OCI-LY7 (cell line): ENCODE data around the gene CXCL6. TPM values are rescaled to one million over a fixed set of nuclear protein-coding genes. Genes with fewer than 3 reads are reported as not detected.

Experiments used
- BruUV-seq: library from RNA; stranded (reverse); fragments of 400-500 nt; replicated peaks from 2 replicates; lab custom pipeline; 2021; lab: Mats Ljungman, UMichigan
- CTCF ChIA-PET: fragments of 300-600 bp; sonication (Branson Sonifier 250); formaldehyde crosslinking; loops from one replicate; lab custom pipeline; 2022; ENCODE audit warnings: antibody characterized with exemption; ENCODE audit not compliant: unreplicated experiment; lab: Charles Lee
- POLR2A ChIA-PET: fragments of 300-600 bp; sonication (Branson Sonifier 250); formaldehyde crosslinking; loops from one replicate; lab custom pipeline; 2022; ENCODE audit warnings: antibody characterized with exemption; lab: Charles Lee
- DNase-seq: peaks from one replicate; pipeline ENCODE4 v3.0.0-alpha.2; 2015; ENCODE audit warnings: low spot score
- H2AFZ ChIP-seq: fragments of 200-600 bp; sonication (generic), shearing (Covaris generic); 2 replicates; pipeline ENCODE4 v1.6.1; 2014; ENCODE audit warnings: mild to moderate bottlenecking, antibody characterized with exemption, low read length, moderate library complexity
- H3K27ac ChIP-seq: fragments of 200-600 bp; sonication (generic); 2 replicates; pipeline ENCODE4 v1.5.1; 2014; ENCODE audit warnings: mixed run types, low read depth, mild to moderate bottlenecking, moderate library complexity, low read length, inconsistent platforms; ENCODE audit not compliant: poor library complexity, severe bottlenecking
- H3K36me3 ChIP-seq: fragments of 200-600 bp; sonication (generic); 2 replicates; pipeline ENCODE4 v1.6.1; 2014; ENCODE audit warnings: mild to moderate bottlenecking, antibody characterized with exemption, low read length, moderate library complexity, mixed read lengths; ENCODE audit not compliant: insufficient read depth
- H3K4me1 ChIP-seq: fragments of 200-600 bp; sonication (generic); 2 replicates; pipeline ENCODE4 v1.5.1; 2014; ENCODE audit warnings: mild to moderate bottlenecking, low read length; ENCODE audit not compliant: insufficient read depth, poor library complexity, severe bottlenecking
- H3K4me2 ChIP-seq: fragments of 200-600 bp; sonication (generic); 2 replicates; pipeline ENCODE4 v1.6.1; 2014; ENCODE audit warnings: mild to moderate bottlenecking, low read length
- H3K4me3 ChIP-seq: fragments of 200-600 bp; sonication (generic); 2 replicates; pipeline ENCODE4 v1.5.1; 2014; ENCODE audit warnings: mild to moderate bottlenecking, low read depth, low read length; ENCODE audit not compliant: poor library complexity, severe bottlenecking
- H3K79me2 ChIP-seq: fragments of 200-600 bp; sonication (generic); 2 replicates; pipeline ENCODE4 v1.6.1; 2016; ENCODE audit warnings: low read depth, mild to moderate bottlenecking, low read length, moderate library complexity, mixed read lengths; ENCODE audit not compliant: insufficient read depth
- H3K9me2 ChIP-seq: fragments of 200-600 bp; sonication (generic); 2 replicates; pipeline ENCODE4 v1.6.1; 2016; ENCODE audit warnings: mild to moderate bottlenecking, low read length, mixed read lengths; ENCODE audit not compliant: insufficient read depth
- H3K9me3 ChIP-seq: fragments of 200-600 bp; sonication (generic); 2 replicates; pipeline ENCODE4 v1.6.1; 2014; ENCODE audit warnings: mild to moderate bottlenecking, mixed run types, low read length, mixed read lengths
- H4K20me1 ChIP-seq: fragments of 200-600 bp; sonication (generic); 2 replicates; pipeline ENCODE4 v1.6.1; 2014; ENCODE audit warnings: mild to moderate bottlenecking, antibody characterized with exemption, low read length, moderate library complexity, mixed read lengths; ENCODE audit not compliant: insufficient read depth
- EZH2phosphoT487 ChIP-seq: fragments of 200-600 bp; sonication (generic); IDR thresholded peaks from 2 replicates; pipeline ENCODE4 v1.6.1; 2018; ENCODE audit warnings: low read depth, borderline replicate concordance, mild to moderate bottlenecking, mixed run types, antibody characterized with exemption, low read length, moderate library complexity, mixed read lengths
- intact Hi-C: fragments of 100-400 bp; cut with micrococcal nuclease; formaldehyde crosslinking; loops from one replicate; pipeline ENCODE4 v1.10.0; 2022; ENCODE audit not compliant: unreplicated experiment
- total RNA-seq, 2 experiments: library from RNA; depleted of rRNA in 1 of 2; stranded (reverse); fragments of >200 nt in 1 of 2; shearing (Covaris generic) in 1 of 2; gene quantifications; 2 replicates each; pipeline ENCODE4 v1.2.3, GENCODE V29; 2014 to 2022
- TF ChIP-seq, protein P1 (sequence below): fragments of 200-600 bp; sonication (generic); conservative IDR thresholded peaks from 2 replicates; pipeline ENCODE4 v1.5.1; 2014; ENCODE audit warnings: mild to moderate bottlenecking, antibody characterized with exemption, low read length, moderate library complexity, mixed read lengths

CXCL6 gene
- total RNA-seq, 2 experiments from 2014 or later, result not detected

DNA sequence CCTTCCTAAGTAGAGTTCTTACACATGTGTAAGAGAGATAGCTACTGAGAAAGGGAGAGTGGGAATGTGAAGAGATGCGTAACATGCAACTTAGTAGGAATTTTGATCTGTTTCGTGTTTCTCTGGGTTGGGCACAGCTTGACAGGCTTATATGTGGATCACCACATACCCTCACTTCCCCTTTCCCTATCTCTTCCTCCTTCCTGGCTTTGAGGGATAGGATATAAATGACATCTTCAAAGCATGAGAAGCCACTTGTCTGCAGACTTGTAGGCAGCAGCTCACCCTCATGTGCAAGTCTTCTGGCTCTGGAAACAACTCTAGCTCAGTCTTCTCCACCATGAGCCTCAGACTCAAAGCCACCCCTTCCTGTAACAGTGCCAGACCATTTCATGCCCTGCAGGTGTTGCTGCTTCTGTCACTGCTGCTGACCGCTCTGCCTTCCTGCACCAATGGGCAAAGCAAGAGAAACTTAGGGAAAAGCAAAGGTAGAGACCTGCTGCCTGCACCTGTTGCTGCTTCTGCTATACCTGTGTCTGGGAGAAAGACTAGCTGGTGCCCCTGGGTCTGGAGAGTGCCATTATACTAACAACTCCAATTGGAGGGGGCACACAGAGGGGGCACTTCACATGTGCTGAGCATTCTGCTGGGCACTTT is 11.2 kb downstream of the CXCL6 start:
- Histone ChIP-seq H3K9me2 (no peaks in the 10 kb centered on the region), H3K4me2 (no peak overlapping the region), H3K4me3 (no peak overlapping the region), H3K79me2 (no peaks in the 10 kb centered on the region), H2AFZ (no peak overlapping the region), H3K4me1 (no peaks in the 10 kb centered on the region), H3K27ac (no peak overlapping the region), H3K36me3 (no peaks in the 10 kb centered on the region), H4K20me1 (no peaks in the 10 kb centered on the region), H3K9me3 (no peaks in the 10 kb centered on the region)
- intact Hi-C loops, result no loop called here
- POLR2A ChIA-PET, result interaction anchor here (0.6 to 1.3 kb wide), 2 partner anchors 13 to 547 kb away, joined by 3 to 6 read pairs; no protein-coding TSS in a partner anchor
- DNase-seq, result no peak
- TF ChIP-seq EZH2phosphoT487, result no peak
- TF ChIP-seq, protein P1, sequence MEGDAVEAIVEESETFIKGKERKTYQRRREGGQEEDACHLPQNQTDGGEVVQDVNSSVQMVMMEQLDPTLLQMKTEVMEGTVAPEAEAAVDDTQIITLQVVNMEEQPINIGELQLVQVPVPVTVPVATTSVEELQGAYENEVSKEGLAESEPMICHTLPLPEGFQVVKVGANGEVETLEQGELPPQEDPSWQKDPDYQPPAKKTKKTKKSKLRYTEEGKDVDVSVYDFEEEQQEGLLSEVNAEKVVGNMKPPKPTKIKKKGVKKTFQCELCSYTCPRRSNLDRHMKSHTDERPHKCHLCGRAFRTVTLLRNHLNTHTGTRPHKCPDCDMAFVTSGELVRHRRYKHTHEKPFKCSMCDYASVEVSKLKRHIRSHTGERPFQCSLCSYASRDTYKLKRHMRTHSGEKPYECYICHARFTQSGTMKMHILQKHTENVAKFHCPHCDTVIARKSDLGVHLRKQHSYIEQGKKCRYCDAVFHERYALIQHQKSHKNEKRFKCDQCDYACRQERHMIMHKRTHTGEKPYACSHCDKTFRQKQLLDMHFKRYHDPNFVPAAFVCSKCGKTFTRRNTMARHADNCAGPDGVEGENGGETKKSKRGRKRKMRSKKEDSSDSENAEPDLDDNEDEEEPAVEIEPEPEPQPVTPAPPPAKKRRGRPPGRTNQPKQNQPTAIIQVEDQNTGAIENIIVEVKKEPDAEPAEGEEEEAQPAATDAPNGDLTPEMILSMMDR, result no peak
- CTCF ChIA-PET, result no interaction called here
- BruUV-seq, result no TSS peak

DNA sequence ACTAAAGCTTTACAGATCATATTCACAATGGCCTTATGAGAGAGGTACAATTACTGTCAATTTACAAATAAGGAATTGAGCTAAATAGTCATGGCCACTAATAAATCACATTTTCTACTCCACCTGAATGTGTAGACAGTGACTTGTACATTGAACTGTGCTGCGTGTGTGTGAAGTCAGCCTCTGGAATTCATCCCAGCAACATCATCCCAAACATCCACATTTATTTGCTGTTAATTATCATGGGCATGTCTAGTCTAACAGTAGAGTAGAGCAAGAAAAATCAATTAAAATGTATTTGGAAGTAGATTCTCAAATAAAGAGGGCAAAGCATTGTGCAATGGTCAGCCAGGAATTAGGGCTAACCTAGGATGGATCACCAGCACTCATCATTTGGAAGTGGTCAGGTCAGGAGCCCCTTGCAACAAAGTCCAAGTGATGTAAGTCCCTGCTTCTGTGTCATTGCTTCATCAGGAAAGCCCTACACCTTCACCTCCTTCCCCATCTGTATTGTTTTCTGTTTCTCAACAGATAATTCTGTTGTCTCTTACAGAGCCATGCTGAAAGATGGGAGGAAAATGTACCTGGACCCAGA is 11.8 kb downstream of the CXCL6 start:
- no peaks in the 10 kb centered on the region for H3K9me2 ChIP-seq
- intact Hi-C loops, result no loop called here
- TF ChIP-seq, protein P1, result no peak
- TF ChIP-seq EZH2phosphoT487, result no peak
- no peaks in the 10 kb centered on the region for H3K4me1 ChIP-seq
- H3K9me3 ChIP-seq, result no peaks in the 10 kb centered on the region
- H3K4me3 ChIP-seq, result no peak overlapping the region
- H2AFZ ChIP-seq, result no peak overlapping the region
- H3K27ac ChIP-seq, result no peak overlapping the region
- H3K79me2 ChIP-seq, result no peaks in the 10 kb centered on the region
- no TSS peak for BruUV-seq
- CTCF ChIA-PET, result no interaction called here
- POLR2A ChIA-PET, result interaction anchor here (0.6 to 1.3 kb wide), 2 partner anchors 12 to 548 kb away, joined by 3 to 6 read pairs; no protein-coding TSS in a partner anchor
- no peaks in the 10 kb centered on the region for H3K36me3 ChIP-seq
- no peaks in the 10 kb centered on the region for H4K20me1 ChIP-seq
- H3K4me2 ChIP-seq, result no peak overlapping the region
- DNase-seq, result no peak
